HEK293 (cell line): ENCODE data around the gene GTF2H3.

ENCODE experiments used
- CTCF ChIP-seq: fragments of 450-650 bp; formaldehyde crosslinking; IDR thresholded peaks from 2 replicates; pipeline ENCODE4 v1.5.1; 2016; ENCODE audit warnings: missing biosample characterization, missing genetic modification characterization
- EGR2 ChIP-seq: fragments of 450-650 bp; formaldehyde crosslinking; IDR thresholded peaks from 2 replicates; pipeline ENCODE4 v1.5.1; 2016; ENCODE audit warnings: low read depth, missing biosample characterization, missing genetic modification characterization
- GFI1B ChIP-seq: fragments of 450-650 bp; formaldehyde crosslinking; IDR thresholded peaks from 2 replicates; pipeline ENCODE4 v1.5.1; 2016; ENCODE audit warnings: missing biosample characterization, missing genetic modification characterization
- GLI2 ChIP-seq: fragments of 450-650 bp; formaldehyde crosslinking; IDR thresholded peaks from 2 replicates; pipeline ENCODE4; 2017; ENCODE audit warnings: missing biosample characterization, missing genetic modification characterization, low read depth, borderline replicate concordance
- PRDM2 ChIP-seq: fragments of 450-650 bp; formaldehyde crosslinking; IDR thresholded peaks from 2 replicates; pipeline ENCODE4 v1.5.1; 2016; ENCODE audit warnings: missing biosample characterization, missing genetic modification characterization, borderline replicate concordance
- SP7 ChIP-seq: fragments of 450-650 bp; formaldehyde crosslinking; IDR thresholded peaks from 2 replicates; pipeline ENCODE4 v1.5.1; 2016; ENCODE audit warnings: missing biosample characterization, missing genetic modification characterization
- WT1 ChIP-seq: fragments of 450-650 bp; formaldehyde crosslinking; IDR thresholded peaks from 2 replicates; pipeline ENCODE4 v1.5.1; 2016; ENCODE audit warnings: missing biosample characterization, missing genetic modification characterization
- ZNF239 ChIP-seq: fragments of 450-650 bp; formaldehyde crosslinking; IDR thresholded peaks from 2 replicates; pipeline ENCODE4 v1.5.1; 2016; ENCODE audit warnings: missing biosample characterization, missing genetic modification characterization
- ZNF513 ChIP-seq: fragments of 450-650 bp; IDR thresholded peaks from 2 replicates; pipeline ENCODE4 v1.5.1; 2018; ENCODE audit warnings: missing biosample characterization, missing genetic modification characterization
- ZNF514 ChIP-seq: fragments of 450-650 bp; formaldehyde crosslinking; IDR thresholded peaks from 2 replicates; pipeline ENCODE4 v1.5.1; 2016; ENCODE audit warnings: missing biosample characterization, missing genetic modification characterization
- ZNF521 ChIP-seq: fragments of 450-650 bp; formaldehyde crosslinking; IDR thresholded peaks from 2 replicates; pipeline ENCODE4 v1.5.1; 2017; ENCODE audit warnings: missing biosample characterization, mild to moderate bottlenecking, missing genetic modification characterization
- ZNF610 ChIP-seq: fragments of 450-650 bp; formaldehyde crosslinking; IDR thresholded peaks from 2 replicates; pipeline ENCODE4 v1.5.1; 2016; ENCODE audit warnings: missing biosample characterization, missing genetic modification characterization, borderline replicate concordance
- ZNF677 ChIP-seq: fragments of 450-650 bp; IDR thresholded peaks from 2 replicates; pipeline ENCODE4 v1.5.0; 2018; ENCODE audit warnings: missing biosample characterization, mild to moderate bottlenecking, missing genetic modification characterization, moderate library complexity
- ZNF701 ChIP-seq: fragments of 450-650 bp; formaldehyde crosslinking; IDR thresholded peaks from 2 replicates; pipeline ENCODE4 v1.5.1; 2016; ENCODE audit warnings: missing biosample characterization, missing genetic modification characterization
- ZNF777 ChIP-seq: fragments of 450-650 bp; formaldehyde crosslinking; IDR thresholded peaks from 2 replicates; pipeline ENCODE4 v1.5.1; 2017; ENCODE audit warnings: missing biosample characterization, missing genetic modification characterization, borderline replicate concordance
- TF ChIP-seq, protein P1 (sequence below): fragments of 450-650 bp; formaldehyde crosslinking; IDR thresholded peaks from 2 replicates; pipeline ENCODE4 v1.5.1; 2016; ENCODE audit warnings: missing biosample characterization, missing genetic modification characterization
- TF ChIP-seq, protein P2 (sequence below): fragments of 450-650 bp; formaldehyde crosslinking; IDR thresholded peaks from 2 replicates; pipeline ENCODE4 v1.5.1; 2016; ENCODE audit warnings: missing biosample characterization, missing genetic modification characterization
- TF ChIP-seq, protein P3 (sequence below): fragments of 450-650 bp; formaldehyde crosslinking; IDR thresholded peaks from 2 replicates; pipeline ENCODE4 v1.5.1; 2016; ENCODE audit warnings: missing biosample characterization, missing genetic modification characterization
- TF ChIP-seq, protein P4 (sequence below): fragments of 450-650 bp; formaldehyde crosslinking; IDR thresholded peaks from 2 replicates; pipeline ENCODE4 v1.5.1; 2017; ENCODE audit warnings: missing biosample characterization, missing genetic modification characterization
- TF ChIP-seq, protein P5 (sequence below): fragments of 450-650 bp; formaldehyde crosslinking; IDR thresholded peaks from 2 replicates; pipeline ENCODE4 v1.5.1; 2017; ENCODE audit warnings: missing biosample characterization, missing genetic modification characterization
- TF ChIP-seq, protein P6 (sequence below): fragments of 450-650 bp; formaldehyde crosslinking; IDR thresholded peaks from 2 replicates; pipeline ENCODE4 v1.5.1; 2016; ENCODE audit warnings: missing biosample characterization, missing genetic modification characterization

The GTF2H3 gene

DNA sequence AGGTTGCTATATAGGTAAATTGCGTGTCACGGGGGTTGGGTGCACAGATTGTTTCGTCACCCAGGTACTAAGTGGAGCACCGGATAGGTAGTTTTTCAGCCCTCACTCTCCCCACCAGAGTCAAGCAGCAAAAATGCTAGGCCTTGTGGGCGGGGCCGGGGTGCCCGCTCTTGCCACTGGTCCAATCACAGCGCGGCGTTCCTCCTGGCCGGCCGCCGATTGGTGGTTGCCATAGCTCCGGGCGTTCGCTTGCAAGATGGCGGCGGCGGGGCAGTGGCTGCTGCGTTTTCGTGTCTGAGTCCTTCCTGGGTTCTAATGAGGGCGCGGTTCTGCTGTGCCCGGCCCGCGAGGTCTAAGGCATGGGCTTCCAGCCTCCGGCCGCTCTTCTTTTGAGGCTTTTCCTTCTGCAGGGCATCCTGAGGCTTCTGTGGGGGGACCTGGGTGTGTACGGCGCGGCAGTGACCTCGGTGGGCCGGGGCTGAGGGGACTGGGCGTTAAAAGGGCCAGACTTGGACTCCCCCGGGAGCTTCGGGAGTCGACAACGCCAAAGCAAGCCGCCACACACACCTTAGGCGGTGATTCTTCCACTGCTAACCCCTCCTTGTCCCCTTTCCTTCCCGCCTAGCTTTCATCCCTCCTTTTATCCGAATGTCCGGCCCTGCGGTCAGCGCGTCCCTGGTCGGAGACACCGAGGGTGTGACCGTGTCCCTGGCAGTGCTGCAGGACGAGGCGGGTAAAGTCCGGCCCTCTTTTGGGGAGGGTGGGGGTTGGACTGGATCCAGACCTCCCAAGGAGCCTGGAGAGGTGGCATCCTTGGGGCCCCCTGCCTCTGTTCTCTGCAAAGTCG lies 37.5 kb downstream of the GTF2H3 start, which contains the start of gene TCTN2 (continued):
- no peak for TF ChIP-seq PRDM2 (tag by site-specific recombination)
- TF ChIP-seq, protein P1, sequence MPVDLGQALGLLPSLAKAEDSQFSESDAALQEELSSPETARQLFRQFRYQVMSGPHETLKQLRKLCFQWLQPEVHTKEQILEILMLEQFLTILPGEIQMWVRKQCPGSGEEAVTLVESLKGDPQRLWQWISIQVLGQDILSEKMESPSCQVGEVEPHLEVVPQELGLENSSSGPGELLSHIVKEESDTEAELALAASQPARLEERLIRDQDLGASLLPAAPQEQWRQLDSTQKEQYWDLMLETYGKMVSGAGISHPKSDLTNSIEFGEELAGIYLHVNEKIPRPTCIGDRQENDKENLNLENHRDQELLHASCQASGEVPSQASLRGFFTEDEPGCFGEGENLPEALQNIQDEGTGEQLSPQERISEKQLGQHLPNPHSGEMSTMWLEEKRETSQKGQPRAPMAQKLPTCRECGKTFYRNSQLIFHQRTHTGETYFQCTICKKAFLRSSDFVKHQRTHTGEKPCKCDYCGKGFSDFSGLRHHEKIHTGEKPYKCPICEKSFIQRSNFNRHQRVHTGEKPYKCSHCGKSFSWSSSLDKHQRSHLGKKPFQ (tag by site-specific recombination): no peak
- TF ChIP-seq, protein P2, sequence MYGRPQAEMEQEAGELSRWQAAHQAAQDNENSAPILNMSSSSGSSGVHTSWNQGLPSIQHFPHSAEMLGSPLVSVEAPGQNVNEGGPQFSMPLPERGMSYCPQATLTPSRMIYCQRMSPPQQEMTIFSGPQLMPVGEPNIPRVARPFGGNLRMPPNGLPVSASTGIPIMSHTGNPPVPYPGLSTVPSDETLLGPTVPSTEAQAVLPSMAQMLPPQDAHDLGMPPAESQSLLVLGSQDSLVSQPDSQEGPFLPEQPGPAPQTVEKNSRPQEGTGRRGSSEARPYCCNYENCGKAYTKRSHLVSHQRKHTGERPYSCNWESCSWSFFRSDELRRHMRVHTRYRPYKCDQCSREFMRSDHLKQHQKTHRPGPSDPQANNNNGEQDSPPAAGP (tag by site-specific recombination): peak; percentile 28; the same call in 1 of the 2 replicates
- TF ChIP-seq ZNF514: no peak
- TF ChIP-seq, protein P3, sequence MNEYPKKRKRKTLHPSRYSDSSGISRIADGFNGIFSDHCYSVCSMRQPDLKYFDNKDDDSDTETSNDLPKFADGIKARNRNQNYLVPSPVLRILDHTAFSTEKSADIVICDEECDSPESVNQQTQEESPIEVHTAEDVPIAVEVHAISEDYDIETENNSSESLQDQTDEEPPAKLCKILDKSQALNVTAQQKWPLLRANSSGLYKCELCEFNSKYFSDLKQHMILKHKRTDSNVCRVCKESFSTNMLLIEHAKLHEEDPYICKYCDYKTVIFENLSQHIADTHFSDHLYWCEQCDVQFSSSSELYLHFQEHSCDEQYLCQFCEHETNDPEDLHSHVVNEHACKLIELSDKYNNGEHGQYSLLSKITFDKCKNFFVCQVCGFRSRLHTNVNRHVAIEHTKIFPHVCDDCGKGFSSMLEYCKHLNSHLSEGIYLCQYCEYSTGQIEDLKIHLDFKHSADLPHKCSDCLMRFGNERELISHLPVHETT (tag by site-specific recombination): no peak
- 0 out of 2 replicates have a peak, but pooled peaks have one; percentile 17 for TF ChIP-seq SP7
- TF ChIP-seq ZNF777 (tag by site-specific recombination): no peak
- no peak for TF ChIP-seq ZNF239 (tag by site-specific recombination)
- no peak for TF ChIP-seq ZNF610 (tag by site-specific recombination)
- TF ChIP-seq ZNF521 (tag by site-specific recombination): no peak
- TF ChIP-seq EGR2 (tag by site-specific recombination): no peak
- TF ChIP-seq, protein P4, sequence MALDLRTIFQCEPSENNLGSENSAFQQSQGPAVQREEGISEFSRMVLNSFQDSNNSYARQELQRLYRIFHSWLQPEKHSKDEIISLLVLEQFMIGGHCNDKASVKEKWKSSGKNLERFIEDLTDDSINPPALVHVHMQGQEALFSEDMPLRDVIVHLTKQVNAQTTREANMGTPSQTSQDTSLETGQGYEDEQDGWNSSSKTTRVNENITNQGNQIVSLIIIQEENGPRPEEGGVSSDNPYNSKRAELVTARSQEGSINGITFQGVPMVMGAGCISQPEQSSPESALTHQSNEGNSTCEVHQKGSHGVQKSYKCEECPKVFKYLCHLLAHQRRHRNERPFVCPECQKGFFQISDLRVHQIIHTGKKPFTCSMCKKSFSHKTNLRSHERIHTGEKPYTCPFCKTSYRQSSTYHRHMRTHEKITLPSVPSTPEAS: no peak
- TF ChIP-seq GLI2 (tag by site-specific recombination): no peak
- no peak for TF ChIP-seq GFI1B
- TF ChIP-seq ZNF701: no peak
- TF ChIP-seq, protein P5, sequence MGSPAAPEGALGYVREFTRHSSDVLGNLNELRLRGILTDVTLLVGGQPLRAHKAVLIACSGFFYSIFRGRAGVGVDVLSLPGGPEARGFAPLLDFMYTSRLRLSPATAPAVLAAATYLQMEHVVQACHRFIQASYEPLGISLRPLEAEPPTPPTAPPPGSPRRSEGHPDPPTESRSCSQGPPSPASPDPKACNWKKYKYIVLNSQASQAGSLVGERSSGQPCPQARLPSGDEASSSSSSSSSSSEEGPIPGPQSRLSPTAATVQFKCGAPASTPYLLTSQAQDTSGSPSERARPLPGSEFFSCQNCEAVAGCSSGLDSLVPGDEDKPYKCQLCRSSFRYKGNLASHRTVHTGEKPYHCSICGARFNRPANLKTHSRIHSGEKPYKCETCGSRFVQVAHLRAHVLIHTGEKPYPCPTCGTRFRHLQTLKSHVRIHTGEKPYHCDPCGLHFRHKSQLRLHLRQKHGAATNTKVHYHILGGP (tag by site-specific recombination): no peak
- TF ChIP-seq WT1 (tag by site-specific recombination): no peak
- no peak for TF ChIP-seq ZNF513
- no peak for TF ChIP-seq ZNF677
- no peak for TF ChIP-seq CTCF (tag by site-specific recombination)
- TF ChIP-seq, protein P6, sequence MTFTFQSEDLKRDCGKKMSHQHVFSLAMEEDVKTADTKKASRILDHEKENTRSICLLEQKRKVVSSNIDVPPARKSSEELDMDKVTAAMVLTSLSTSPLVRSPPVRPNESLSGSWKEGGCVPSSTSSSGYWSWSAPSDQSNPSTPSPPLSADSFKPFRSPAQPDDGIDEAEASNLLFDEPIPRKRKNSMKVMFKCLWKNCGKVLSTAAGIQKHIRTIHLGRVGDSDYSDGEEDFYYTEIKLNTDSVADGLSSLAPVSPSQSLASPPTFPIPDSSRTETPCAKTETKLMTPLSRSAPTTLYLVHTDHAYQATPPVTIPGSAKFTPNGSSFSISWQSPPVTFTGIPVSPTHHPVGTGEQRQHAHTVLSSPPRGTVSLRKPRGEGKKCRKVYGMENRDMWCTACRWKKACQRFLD (tag by site-specific recombination): no peak
